Lung (tissue), 12 donors: ENCODE data around the gene GEN1. TPM values are rescaled to one million over a fixed set of nuclear protein-coding genes. Genes with fewer than 3 reads are reported as not detected.

Experiments used
- ATAC-seq: fragments of 200-7000 bp; cut with Tn5 transposase; one replicate; pipeline ENCODE4 v1.9.1; 2020; ENCODE audit warnings: moderate number of reproducible peaks; ENCODE audit not compliant: insufficient read depth, low FRiP score
- DNase-seq, 3 donors: peaks; one replicate each; pipeline ENCODE4 v3.0.0-alpha.2; 2013 to 2017
- H3K27ac ChIP-seq, 2 donors: one replicate each; pipeline ENCODE4 v1.5.1; 2013; ENCODE audit warnings: mild to moderate bottlenecking in 2 of 2, moderate library complexity in 2 of 2, control low read depth in 1 of 2, inconsistent platforms in 1 of 2, low read depth in 1 of 2, low read length in 1 of 2
- H3K27me3 ChIP-seq, 3 donors: one replicate each; pipeline ENCODE4 v1.5.1; 2013; ENCODE audit warnings: low read length in 2 of 3; ENCODE audit not compliant: control insufficient read depth in 3 of 3, insufficient read depth in 3 of 3
- H3K36me3 ChIP-seq, 4 donors: one replicate each; pipeline ENCODE4 v1.5.1; 2013; ENCODE audit warnings: low read length in 4 of 4, mild to moderate bottlenecking in 1 of 4, moderate library complexity in 1 of 4; ENCODE audit not compliant: control insufficient read depth in 4 of 4, insufficient read depth in 4 of 4
- H3K4me1 ChIP-seq, 5 donors: one replicate each; pipeline ENCODE4 v1.5.1; 2013; ENCODE audit warnings: low read length in 5 of 5, mild to moderate bottlenecking in 2 of 5, moderate library complexity in 1 of 5; ENCODE audit not compliant: control insufficient read depth in 5 of 5, insufficient read depth in 5 of 5
- H3K4me3 ChIP-seq: one replicate; pipeline ENCODE4 v1.5.1; 2013; ENCODE audit warnings: mild to moderate bottlenecking, control low read depth, moderate library complexity
- H3K9ac ChIP-seq, 2 donors: one replicate each; pipeline ENCODE4 v1.5.1; 2013; ENCODE audit warnings: low read length in 2 of 2, control low read depth in 1 of 2; ENCODE audit not compliant: insufficient read depth in 1 of 2
- H3K9me3 ChIP-seq, 4 donors: one replicate each; pipeline ENCODE4 v1.5.1; 2013; ENCODE audit warnings: low read length in 3 of 4, mild to moderate bottlenecking in 1 of 4, moderate library complexity in 1 of 4; ENCODE audit not compliant: control insufficient read depth in 4 of 4, insufficient read depth in 3 of 4
- WGBS, 2 donors: extraction: QIAGEN DNeasy Blood & Tissue Kit; methylation state at CpG; one replicate each; pipeline ENCODE4 v1.1.7; 2013; 5-methylcytosine and 5-hydroxymethylcytosine counted together
- polyA plus RNA-seq, 2 donors: library from polyadenylated mRNA; stranded (reverse); fragments of 200-250 nt; gene quantifications; one replicate each; pipeline ENCODE4 v1.2.1, GENCODE V29; 2013
- total RNA-seq, 2 donors: library from RNA; depleted of rRNA in 1 of 2; stranded (reverse); fragments of >200 nt in 1 of 2; gene quantifications; one replicate each; pipeline ENCODE4 v1.2.1, GENCODE V29; 2014 to 2021
- TF ChIP-seq, protein P1 (sequence below): IDR thresholded peaks from 2 replicates; pipeline ENCODE4 v1.5.1; 2012; ENCODE audit warnings: mild to moderate bottlenecking; ENCODE audit errors: control extremely low read depth, extremely low read depth
- donor health status: control.
- donor health status: control.
- donor health status: Bipolar disorder and iron deficiency.
- donor health status: healthy.
- donor health status: DM: yes; HTN: yes; CAD: no.

GEN1 gene
- total and polyA plus RNA-seq, 4 donors = 1.8 to 10.6 (median 4.0) TPM

DNA sequence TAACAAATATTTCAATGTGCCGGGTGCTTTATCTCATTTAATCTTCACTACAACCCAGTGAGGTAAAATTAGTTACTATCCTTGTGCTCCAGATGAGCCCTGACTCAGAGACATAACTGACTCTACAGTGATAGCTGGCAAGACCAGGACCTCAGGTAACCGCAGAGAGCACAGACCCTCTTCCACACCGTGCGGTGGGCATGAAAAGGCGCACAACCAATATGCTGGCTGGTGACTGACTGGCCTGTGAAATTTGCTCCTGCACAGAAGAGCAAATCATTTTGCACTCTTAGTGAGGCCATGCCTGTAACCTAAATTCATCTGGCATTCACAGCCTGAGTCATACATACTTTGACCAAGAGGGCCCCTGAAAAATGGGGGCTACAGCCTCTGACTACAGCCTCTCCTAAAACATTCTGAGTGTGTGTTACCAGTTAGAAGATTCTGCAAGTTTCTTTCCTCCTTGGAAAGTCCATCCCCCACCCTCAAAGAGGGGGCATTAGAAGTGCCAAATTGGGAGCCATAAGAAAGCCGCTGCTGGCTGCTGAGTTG is 39.9 kb downstream of the GEN1 start:
- peaks cover 0 to 20% (median 1%) of the 10 kb centered on the region in 5 donors for H3K4me1 ChIP-seq
- no peak for DNase-seq
- H3K36me3 ChIP-seq = no peaks in the 10 kb centered on the region
- TF ChIP-seq, protein P1, sequence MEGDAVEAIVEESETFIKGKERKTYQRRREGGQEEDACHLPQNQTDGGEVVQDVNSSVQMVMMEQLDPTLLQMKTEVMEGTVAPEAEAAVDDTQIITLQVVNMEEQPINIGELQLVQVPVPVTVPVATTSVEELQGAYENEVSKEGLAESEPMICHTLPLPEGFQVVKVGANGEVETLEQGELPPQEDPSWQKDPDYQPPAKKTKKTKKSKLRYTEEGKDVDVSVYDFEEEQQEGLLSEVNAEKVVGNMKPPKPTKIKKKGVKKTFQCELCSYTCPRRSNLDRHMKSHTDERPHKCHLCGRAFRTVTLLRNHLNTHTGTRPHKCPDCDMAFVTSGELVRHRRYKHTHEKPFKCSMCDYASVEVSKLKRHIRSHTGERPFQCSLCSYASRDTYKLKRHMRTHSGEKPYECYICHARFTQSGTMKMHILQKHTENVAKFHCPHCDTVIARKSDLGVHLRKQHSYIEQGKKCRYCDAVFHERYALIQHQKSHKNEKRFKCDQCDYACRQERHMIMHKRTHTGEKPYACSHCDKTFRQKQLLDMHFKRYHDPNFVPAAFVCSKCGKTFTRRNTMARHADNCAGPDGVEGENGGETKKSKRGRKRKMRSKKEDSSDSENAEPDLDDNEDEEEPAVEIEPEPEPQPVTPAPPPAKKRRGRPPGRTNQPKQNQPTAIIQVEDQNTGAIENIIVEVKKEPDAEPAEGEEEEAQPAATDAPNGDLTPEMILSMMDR = no peak
- no peaks in the 10 kb centered on the region for H3K9me3 ChIP-seq
- no peak overlapping the region for H3K9ac ChIP-seq
- no peak overlapping the region for H3K4me3 ChIP-seq
- no peaks in the 10 kb centered on the region for H3K27me3 ChIP-seq
- no peak overlapping the region for H3K27ac ChIP-seq
- 83 to 89% methylated on average over 6 of the region's 6 CpGs for WGBS, 2 donors
- ATAC-seq = no peak

DNA sequence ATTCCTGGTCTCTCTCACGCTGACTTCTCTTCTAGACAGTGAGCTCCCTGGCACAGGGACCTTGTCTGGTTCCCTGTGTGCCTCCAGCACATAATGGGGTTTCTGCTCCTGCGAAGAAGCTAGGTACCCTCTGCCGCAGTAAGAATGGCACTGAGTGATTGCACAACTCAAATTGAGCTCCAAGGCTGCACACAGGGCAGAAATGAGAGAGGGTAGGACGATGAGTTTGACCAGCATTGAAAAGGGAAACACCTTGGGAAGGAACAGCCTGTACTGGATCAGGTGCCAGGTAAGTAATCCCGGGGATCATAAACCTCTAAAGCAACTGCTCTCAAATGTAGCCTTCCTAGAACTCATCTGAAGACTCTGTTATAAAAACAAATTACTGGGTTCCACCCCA is 41.4 kb downstream of the GEN1 start:
- Histone ChIP-seq H3K27me3 (no peaks in the 10 kb centered on the region), H3K4me3 (no peak overlapping the region), H3K36me3 (no peaks in the 10 kb centered on the region), H3K9ac (no peak overlapping the region), H3K4me1 (peaks cover 0 to 22% (median 3%) of the 10 kb centered on the region in 5 donors), H3K9me3 (no peaks in the 10 kb centered on the region), H3K27ac (no peak overlapping the region)
- ATAC-seq (no peak), DNase-seq (no peak)
- TF ChIP-seq, protein P1 = no peak
- WGBS, 2 donors = 87 to 91% methylated on average over 5 of the region's 5 CpGs

- WGBS, 2 donors = 92 to 95% methylated on average over 4 of the region's 4 CpGs
- ATAC-seq = no peak
- Histone ChIP-seq H3K27ac (no peak overlapping the region), H3K27me3 (no peaks in the 10 kb centered on the region), H3K36me3 (no peaks in the 10 kb centered on the region), H3K9ac (no peak overlapping the region), H3K4me3 (no peak overlapping the region), H3K9me3 (no peaks in the 10 kb centered on the region), H3K4me1 (peaks cover 0 to 3% (median 3%) of the 10 kb centered on the region in 5 donors)
- TF ChIP-seq, protein P1 = no peak
- DNase-seq = no peak
Observed at GRCh38 chr2:17798338-17798737, 44.4 kb downstream of the GEN1 start.
